Measurements from ENCODE around the gene CRY1.
"Not testable (repeated sequence)": the region's sequence is repeated elsewhere in the genome, so short reads cannot be mapped to it uniquely, and the experiment has no call there.

DNA sequence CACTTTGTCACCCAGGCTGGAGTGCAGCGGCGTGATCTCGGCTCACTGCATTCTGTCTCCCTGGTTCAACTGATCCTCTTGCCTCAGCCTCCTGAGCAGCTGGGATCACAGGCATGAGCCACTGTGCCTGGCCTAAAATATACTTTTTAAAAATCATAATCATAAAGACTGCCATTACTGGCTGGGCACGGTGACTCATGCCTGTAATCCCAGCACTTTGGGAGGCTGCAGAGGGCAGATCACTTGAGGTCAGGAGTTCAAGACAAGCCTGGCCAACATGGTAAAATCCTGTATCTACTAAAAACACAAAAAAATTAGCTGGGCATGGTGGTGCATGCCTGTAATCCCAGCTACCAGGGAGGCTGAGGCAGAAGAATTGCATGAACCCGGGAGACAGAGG lies 20.1 kb downstream of the CRY1 start:
- TF ChIP-seq, protein P1, sequence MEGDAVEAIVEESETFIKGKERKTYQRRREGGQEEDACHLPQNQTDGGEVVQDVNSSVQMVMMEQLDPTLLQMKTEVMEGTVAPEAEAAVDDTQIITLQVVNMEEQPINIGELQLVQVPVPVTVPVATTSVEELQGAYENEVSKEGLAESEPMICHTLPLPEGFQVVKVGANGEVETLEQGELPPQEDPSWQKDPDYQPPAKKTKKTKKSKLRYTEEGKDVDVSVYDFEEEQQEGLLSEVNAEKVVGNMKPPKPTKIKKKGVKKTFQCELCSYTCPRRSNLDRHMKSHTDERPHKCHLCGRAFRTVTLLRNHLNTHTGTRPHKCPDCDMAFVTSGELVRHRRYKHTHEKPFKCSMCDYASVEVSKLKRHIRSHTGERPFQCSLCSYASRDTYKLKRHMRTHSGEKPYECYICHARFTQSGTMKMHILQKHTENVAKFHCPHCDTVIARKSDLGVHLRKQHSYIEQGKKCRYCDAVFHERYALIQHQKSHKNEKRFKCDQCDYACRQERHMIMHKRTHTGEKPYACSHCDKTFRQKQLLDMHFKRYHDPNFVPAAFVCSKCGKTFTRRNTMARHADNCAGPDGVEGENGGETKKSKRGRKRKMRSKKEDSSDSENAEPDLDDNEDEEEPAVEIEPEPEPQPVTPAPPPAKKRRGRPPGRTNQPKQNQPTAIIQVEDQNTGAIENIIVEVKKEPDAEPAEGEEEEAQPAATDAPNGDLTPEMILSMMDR (IDR thresholded peaks at IDR 0.05), result not testable (repeated sequence)
- not testable (repeated sequence) for TF ChIP-seq POLR2A (IDR thresholded peaks at IDR 0.05)

All from stomach (tissue), 4 donors.